ENCODE measurements around the gene NKAP.
A peak's percentile ranks its signal among the peaks of the same experiment; 100 is the strongest.
"Not testable (repeated sequence)": the region's sequence is repeated elsewhere in the genome, so short reads cannot be mapped to it uniquely, and the experiment has no call there.

NKAP gene

DNA sequence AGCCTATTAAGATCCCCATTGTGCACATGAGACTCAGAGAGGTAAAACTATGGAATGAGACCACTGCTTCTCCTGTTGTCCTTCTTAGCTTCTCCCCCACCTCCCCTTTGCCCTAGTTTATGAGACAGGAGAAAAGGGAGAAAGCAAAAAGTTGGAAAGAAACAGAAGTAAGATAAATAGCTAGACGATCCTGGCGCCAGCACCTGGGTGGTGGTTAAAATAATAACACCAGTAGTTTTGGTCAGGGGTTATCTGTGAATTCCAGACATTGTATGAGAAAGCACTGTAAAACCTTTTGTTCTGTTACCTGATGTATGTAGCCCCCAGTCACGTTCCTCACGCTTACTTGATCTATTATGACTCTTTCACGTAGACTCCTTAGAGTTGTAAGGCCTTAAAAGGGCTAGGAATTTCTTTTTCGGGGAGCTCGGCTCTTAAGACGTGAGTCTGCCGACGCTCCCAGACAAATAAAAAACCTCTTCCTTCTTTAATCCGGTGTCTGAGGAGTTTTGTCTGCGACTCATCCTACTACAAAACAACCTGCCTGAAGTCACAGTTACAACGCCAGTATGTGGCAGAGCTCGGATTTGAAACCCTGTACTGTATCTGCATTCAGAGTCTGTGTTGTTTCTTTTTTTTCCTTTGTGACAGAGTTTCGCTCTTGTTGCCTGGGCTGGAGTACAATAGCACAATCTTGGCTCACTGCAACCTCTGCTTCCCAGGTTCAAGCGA is 51.4 kb downstream of the NKAP start:
- not testable (repeated sequence) for DNase-seq, H3K27me3 Mint-ChIP-seq, ATAC-seq, H3K4me1 Mint-ChIP-seq, H3K27ac Mint-ChIP-seq, H3K9me3 Mint-ChIP-seq, H3K4me3 Mint-ChIP-seq

DNA sequence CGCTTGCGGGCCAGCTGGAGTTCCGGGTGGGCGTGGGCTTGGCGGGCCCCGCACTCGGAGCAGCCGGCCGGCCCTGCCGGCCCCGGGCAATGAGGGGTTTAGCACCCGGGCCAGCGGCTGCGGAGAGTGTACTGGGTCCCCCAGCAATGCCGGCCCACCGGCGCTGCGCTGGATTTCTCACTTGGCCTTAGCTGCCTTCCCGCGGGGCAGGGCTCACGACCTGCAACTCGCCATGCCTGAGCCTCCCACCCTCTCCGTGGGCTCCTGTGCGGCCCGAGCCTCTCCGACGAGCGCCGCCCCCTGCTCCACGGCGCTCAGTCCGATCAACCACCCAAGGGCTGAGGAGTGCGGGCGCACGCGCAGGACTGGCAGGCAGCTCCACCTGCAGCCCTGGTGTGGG is 52.9 kb downstream of the NKAP start:
- H3K9me3 Mint-ChIP-seq, H3K27me3 Mint-ChIP-seq, H3K4me1 Mint-ChIP-seq, H3K27ac Mint-ChIP-seq, H3K4me3 Mint-ChIP-seq, ATAC-seq, DNase-seq: not testable (repeated sequence)

GRCh38 chrX:119887721-119888425 is 55.7 kb downstream of the NKAP start:
- no peak overlapping the region for H3K27ac Mint-ChIP-seq
- H3K4me3 Mint-ChIP-seq, result peak overlapping the region; percentile 60 to 74
- ATAC-seq, result peak; percentile 95
- DNase-seq, result peak; percentile 63 to 73
- no peaks in the 10 kb centered on the region for H3K9me3 Mint-ChIP-seq
- H3K27me3 Mint-ChIP-seq, result peaks cover 7% of the 10 kb centered on the region
- peaks cover 9% of the 10 kb centered on the region for H3K4me1 Mint-ChIP-seq

GRCh38 chrX:119885554-119886428 is 57.8 kb downstream of the NKAP start:
- peak; percentile 6 to 21 for DNase-seq
- H3K4me1 Mint-ChIP-seq, result peaks cover 9% of the 10 kb centered on the region
- no peak overlapping the region for H3K27ac Mint-ChIP-seq
- peaks cover 7% of the 10 kb centered on the region for H3K27me3 Mint-ChIP-seq
- peak overlapping the region; percentile 33 to 37 for H3K4me3 Mint-ChIP-seq
- H3K9me3 Mint-ChIP-seq, result no peaks in the 10 kb centered on the region
- peak; percentile 64 for ATAC-seq

- H3K9me3 Mint-ChIP-seq, result no peaks in the 10 kb centered on the region
- H3K4me1 Mint-ChIP-seq, result peaks cover 25% of the 10 kb centered on the region
- H3K4me3 Mint-ChIP-seq, result no peak overlapping the region
- no peaks in the 10 kb centered on the region for H3K27me3 Mint-ChIP-seq
- DNase-seq, result peak; percentile 15 to 30
- peak; percentile 94 for ATAC-seq
- no peak overlapping the region for H3K27ac Mint-ChIP-seq
These were observed 62.8 kb downstream of the NKAP start for GRCh38 chrX:119880552-119881437.

DNA sequence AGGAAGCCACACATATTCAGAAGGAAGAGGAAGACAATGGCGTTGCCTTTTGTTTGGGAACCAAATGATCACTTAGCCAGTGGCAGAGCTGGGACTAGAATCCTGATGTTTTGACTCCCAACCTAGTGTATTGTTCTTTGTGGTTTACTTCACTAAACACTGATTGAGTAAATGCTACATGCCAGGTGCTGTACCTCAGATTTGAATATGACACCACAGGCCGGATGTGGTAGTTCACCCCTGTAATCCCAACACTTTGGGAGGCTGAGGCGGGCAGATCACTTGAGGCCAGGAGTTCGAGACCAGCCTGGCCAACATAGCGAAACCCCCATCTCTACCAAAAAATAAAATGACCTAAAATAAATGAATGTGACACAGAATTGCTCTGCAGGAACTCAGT is 63.5 kb downstream of the NKAP start:
- Mint-ChIP-seq H3K9me3 (no peaks in the 10 kb centered on the region), H3K4me3 (no peak overlapping the region), H3K27me3 (no peaks in the 10 kb centered on the region), H3K4me1 (peaks cover 25% of the 10 kb centered on the region), H3K27ac (no peak overlapping the region)
- peak; percentile 23 for ATAC-seq
- no peak for DNase-seq

- peaks cover 25% of the 10 kb centered on the region for H3K4me1 Mint-ChIP-seq
- no peak overlapping the region for H3K4me3 Mint-ChIP-seq
- no peaks in the 10 kb centered on the region for H3K27me3 Mint-ChIP-seq
- ATAC-seq (no peak), DNase-seq (no peak)
- no peaks in the 10 kb centered on the region for H3K9me3 Mint-ChIP-seq
- H3K27ac Mint-ChIP-seq, result peak overlapping the region in 1 of 2 donors; percentile 33
These were observed 64.8 kb downstream of the NKAP start for GRCh38 chrX:119878740-119879139.

DNA sequence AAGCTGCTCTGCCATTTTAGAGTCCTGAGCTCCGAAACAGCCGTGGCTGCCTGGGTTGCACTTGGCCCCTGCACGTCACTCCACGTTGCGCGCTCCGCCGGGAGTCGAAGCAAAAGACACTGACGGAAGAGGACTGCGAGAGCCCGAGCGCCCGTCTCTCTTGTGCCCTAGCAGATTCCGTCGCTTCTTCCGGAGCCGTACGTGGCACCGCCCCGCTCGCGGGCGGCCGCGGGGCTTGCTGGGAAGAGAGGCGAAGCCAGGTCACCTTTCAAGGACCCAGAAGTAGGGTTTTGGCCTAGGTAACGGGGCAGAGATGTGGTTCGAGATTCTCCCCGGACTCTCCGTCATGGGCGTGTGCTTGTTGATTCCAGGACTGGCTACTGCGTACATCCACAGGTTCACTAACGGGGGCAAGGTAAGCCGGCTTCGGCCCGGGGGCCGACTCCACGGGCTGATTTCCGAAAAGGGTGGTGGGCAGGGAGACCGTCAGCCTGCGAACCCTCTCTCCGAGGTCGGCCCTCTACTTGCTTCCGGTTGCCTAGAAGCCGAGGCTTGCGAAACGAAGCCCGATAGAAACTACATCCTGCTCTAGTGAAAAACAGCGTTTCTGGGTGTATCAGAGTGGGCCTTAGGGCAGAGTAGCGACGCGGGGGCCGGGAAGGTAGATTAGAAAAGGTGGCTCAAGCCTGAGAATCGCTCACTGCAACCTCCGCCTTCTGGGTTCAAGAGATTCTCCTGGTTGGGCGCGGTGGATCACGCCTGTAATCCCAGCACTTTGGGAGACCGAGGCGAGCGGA is 71.8 kb downstream of the NKAP start, which contains the start of the genes NDUFA1 and RNF113A:
Gene NDUFA1 (plus strand): TSS at position 234 of the 797 bp plus-strand sequence. CDS start 80 bp downstream, at position 314.
Gene RNF113A (minus strand): TSS at position 135 of the 797 bp plus-strand sequence. CDS start 120 bp downstream, at position 15.
- Mint-ChIP-seq H3K4me1 (peaks cover 6% of the 10 kb centered on the region), H3K27ac (peak within 1 kb of the TSS; percentile 95 to 99), H3K9me3 (no peaks in the 10 kb centered on the region), H3K27me3 (no peaks in the 10 kb centered on the region), H3K4me3 (peak within 1 kb of the TSS; percentile 91 to 99)
- DNase-seq (peak; percentile 82 to 90), ATAC-seq (peak; percentile 94)

DNA sequence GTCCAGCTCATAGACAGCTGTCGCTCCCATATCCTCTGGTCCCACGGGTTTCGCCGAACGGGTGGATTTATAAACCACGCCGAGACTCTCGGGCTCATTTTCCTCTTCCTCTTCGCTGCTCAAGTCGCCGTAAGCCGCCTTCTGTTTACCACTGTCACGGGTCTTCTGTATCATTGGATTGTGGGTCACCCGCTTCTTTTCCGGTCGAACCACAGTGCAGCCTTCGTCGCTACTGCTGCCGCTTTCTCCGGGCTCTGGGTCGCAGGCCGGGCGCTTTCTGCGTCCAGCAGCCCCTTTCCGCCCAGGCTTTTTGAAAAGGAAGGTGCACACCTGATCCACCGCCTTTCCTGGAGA is 72.3 kb downstream of the NKAP start:
- Mint-ChIP-seq H3K4me3 (peak overlapping the region; percentile 91 to 99), H3K9me3 (no peaks in the 10 kb centered on the region), H3K27me3 (no peaks in the 10 kb centered on the region), H3K4me1 (peaks cover 6% of the 10 kb centered on the region), H3K27ac (peak overlapping the region; percentile 95 to 98)
- ATAC-seq (peak; percentile 58), DNase-seq (no peak)

All from stimulated activated naive CD8-positive, alpha-beta T cell treated with anti-CD3 and anti-CD28 coated beads, Interleukin-15, amount 100 ng/mL, for 72 hours (primary cell).